Suprapubic skin (tissue), 3 donors: ENCODE data around the gene CEPT1.

Experiments
- CTCF ChIP-seq, 2 donors: fragments of 200-600 bp in 1 of 2; fragments of 450-650 bp in 1 of 2; sonication (generic) in 1 of 2; IDR thresholded peaks; one replicate each; pipeline ENCODE4 v1.5.1; 2016 to 2019; ENCODE audit warnings: antibody characterized with exemption in 2 of 2, mild to moderate bottlenecking in 1 of 2, moderate library complexity in 1 of 2
- POLR2A ChIP-seq, 2 donors: fragments of 450-650 bp; IDR thresholded peaks; one replicate each; pipeline ENCODE4 v1.6.1; 2017; ENCODE audit warnings: antibody characterized with exemption in 2 of 2, mild to moderate bottlenecking in 2 of 2, moderate library complexity in 2 of 2

GRCh38 chr1:111217183-111217910 is 77.3 kb downstream of the CEPT1 start:
- no peak for TF ChIP-seq CTCF (IDR thresholded peaks at IDR 0.05)
- TF ChIP-seq POLR2A (IDR thresholded peaks at IDR 0.05), result no peak
